Breast epithelium (tissue), 3 donors: ENCODE results near the gene CACNB1.

Experiments used
- POLR2A ChIP-seq: fragments of 450-650 bp; IDR thresholded peaks from one replicate; pipeline ENCODE4 v1.6.1; 2016; ENCODE audit warnings: antibody characterized with exemption, mild to moderate bottlenecking, moderate library complexity
- TF ChIP-seq, protein P1 (sequence below), 3 donors: fragments of 450-650 bp; IDR thresholded peaks; one replicate each; pipeline ENCODE4 v1.5.1; 2016 to 2017; ENCODE audit warnings: antibody characterized with exemption in 3 of 3, mild to moderate bottlenecking in 3 of 3, moderate library complexity in 3 of 3

DNA sequence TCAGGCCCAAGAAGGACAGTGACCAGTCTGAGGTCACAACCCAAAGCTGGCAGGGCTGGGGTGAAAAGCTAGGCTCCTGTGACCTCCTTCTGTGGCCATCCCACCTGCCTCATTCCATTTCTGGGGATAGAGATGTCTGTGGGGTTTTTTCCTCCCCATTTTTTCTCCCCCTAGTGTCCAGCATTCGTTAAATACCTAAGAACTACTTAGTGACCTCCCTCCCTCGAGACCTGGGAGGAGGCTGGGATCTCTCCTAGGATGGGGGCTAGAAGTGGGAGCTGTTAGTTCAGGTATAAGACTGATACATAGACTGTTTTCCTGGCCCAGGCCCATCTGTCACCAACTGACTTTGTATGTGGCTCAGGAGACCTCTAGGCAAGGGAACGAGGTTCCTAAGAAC is 48.8 kb upstream of the CACNB1 start:
- TF ChIP-seq, protein P1, sequence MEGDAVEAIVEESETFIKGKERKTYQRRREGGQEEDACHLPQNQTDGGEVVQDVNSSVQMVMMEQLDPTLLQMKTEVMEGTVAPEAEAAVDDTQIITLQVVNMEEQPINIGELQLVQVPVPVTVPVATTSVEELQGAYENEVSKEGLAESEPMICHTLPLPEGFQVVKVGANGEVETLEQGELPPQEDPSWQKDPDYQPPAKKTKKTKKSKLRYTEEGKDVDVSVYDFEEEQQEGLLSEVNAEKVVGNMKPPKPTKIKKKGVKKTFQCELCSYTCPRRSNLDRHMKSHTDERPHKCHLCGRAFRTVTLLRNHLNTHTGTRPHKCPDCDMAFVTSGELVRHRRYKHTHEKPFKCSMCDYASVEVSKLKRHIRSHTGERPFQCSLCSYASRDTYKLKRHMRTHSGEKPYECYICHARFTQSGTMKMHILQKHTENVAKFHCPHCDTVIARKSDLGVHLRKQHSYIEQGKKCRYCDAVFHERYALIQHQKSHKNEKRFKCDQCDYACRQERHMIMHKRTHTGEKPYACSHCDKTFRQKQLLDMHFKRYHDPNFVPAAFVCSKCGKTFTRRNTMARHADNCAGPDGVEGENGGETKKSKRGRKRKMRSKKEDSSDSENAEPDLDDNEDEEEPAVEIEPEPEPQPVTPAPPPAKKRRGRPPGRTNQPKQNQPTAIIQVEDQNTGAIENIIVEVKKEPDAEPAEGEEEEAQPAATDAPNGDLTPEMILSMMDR (IDR thresholded peaks at IDR 0.05), result no peak
- TF ChIP-seq POLR2A, result no peak
